Subcutaneous abdominal adipose tissue (tissue), 5 donors: ENCODE data around the gene KASH5.

Source experiments
- H3K27ac ChIP-seq: one replicate; pipeline ENCODE4 v1.7.0; 2013; ENCODE audit warnings: low read depth, mild to moderate bottlenecking, inconsistent platforms, low read length, moderate library complexity
- H3K27me3 ChIP-seq, 5 donors: one replicate each; pipeline ENCODE4 v1.7.0; 2013; ENCODE audit warnings: low read length in 5 of 5, inconsistent platforms in 1 of 5; ENCODE audit not compliant: control insufficient read depth in 5 of 5, insufficient read depth in 4 of 5
- H3K36me3 ChIP-seq, 5 donors: one replicate each; pipeline ENCODE4 v1.7.0; 2013; ENCODE audit warnings: low read length in 5 of 5; ENCODE audit not compliant: control insufficient read depth in 5 of 5, insufficient read depth in 5 of 5
- H3K4me1 ChIP-seq, 5 donors: one replicate each; pipeline ENCODE4 v1.7.0; 2013; ENCODE audit warnings: low read length in 5 of 5, mild to moderate bottlenecking in 3 of 5, moderate library complexity in 1 of 5; ENCODE audit not compliant: control insufficient read depth in 5 of 5, insufficient read depth in 5 of 5
- H3K4me3 ChIP-seq, 5 donors: one replicate each; pipeline ENCODE4 v1.7.0; 2013; ENCODE audit warnings: low read length in 5 of 5, low read depth in 1 of 5
- H3K9ac ChIP-seq, 5 donors: one replicate each; pipeline ENCODE4 v1.7.0; 2013; ENCODE audit warnings: low read length in 5 of 5, mild to moderate bottlenecking in 4 of 5, moderate library complexity in 3 of 5
- H3K9me3 ChIP-seq, 5 donors: one replicate each; pipeline ENCODE4 v1.7.0; 2013; ENCODE audit warnings: low read length in 5 of 5; ENCODE audit not compliant: control insufficient read depth in 5 of 5
- donor health status: healthy.
- donor health status: healthy.
- donor health status: healthy.
- donor health status: healthy.
- donor health status: healthy.

Gene KASH5

GRCh38 chr19:49462492-49462891 lies 74.4 kb downstream of the KASH5 start:
- Histone ChIP-seq H3K4me1 (peaks cover 4 to 21% (median 13%) of the 10 kb centered on the region in 5 donors), H3K9me3 (no peaks in the 10 kb centered on the region), H3K27me3 (no peaks in the 10 kb centered on the region), H3K36me3 (peaks cover 0 to 55% (median 31%) of the 10 kb centered on the region in 5 donors), H3K9ac (no peak overlapping the region), H3K27ac (no peak overlapping the region), H3K4me3 (no peak overlapping the region)

- Histone ChIP-seq H3K27ac (no peak overlapping the region), H3K4me3 (no peak overlapping the region), H3K27me3 (no peaks in the 10 kb centered on the region), H3K9ac (no peak overlapping the region), H3K36me3 (peaks cover 0 to 59% (median 31%) of the 10 kb centered on the region in 5 donors), H3K4me1 (peaks cover 0 to 15% (median 7%) of the 10 kb centered on the region in 5 donors), H3K9me3 (no peaks in the 10 kb centered on the region)
Observed at GRCh38 chr19:49463960-49464740, 76.1 kb downstream of the KASH5 start.

GRCh38 chr19:49465371-49465770 lies 77.3 kb downstream of the KASH5 start:
- no peaks in the 10 kb centered on the region for H3K27me3 ChIP-seq
- H3K9ac ChIP-seq = no peak overlapping the region
- peaks cover 0 to 23% (median 15%) of the 10 kb centered on the region in 5 donors for H3K4me1 ChIP-seq
- no peaks in the 10 kb centered on the region for H3K9me3 ChIP-seq
- no peak overlapping the region for H3K27ac ChIP-seq
- no peak overlapping the region for H3K4me3 ChIP-seq
- peaks cover 0 to 50% (median 28%) of the 10 kb centered on the region in 5 donors for H3K36me3 ChIP-seq
